GM18861 (cell line): ENCODE results near the gene SRCIN1.
A peak's percentile ranks its signal among the peaks of the same experiment; 100 is the strongest.

Source experiments
- ATAC-seq: cut with Tn5 transposase; IDR thresholded peaks from one replicate; pipeline ENCODE4 v1.9.1; 2021; ENCODE audit not compliant: unreplicated experiment

The SRCIN1 gene

GRCh38 chr17:38563362-38564253 lies 42.1 kb downstream of the SRCIN1 start:
- no peak for ATAC-seq

GRCh38 chr17:38562903-38563302 lies 42.8 kb downstream of the SRCIN1 start:
- no peak for ATAC-seq

- ATAC-seq, result no peak
These were observed 43.6 kb downstream of the SRCIN1 start for GRCh38 chr17:38562215-38562569.

GRCh38 chr17:38561416-38562214 lies 44.1 kb downstream of the SRCIN1 start:
- no peak for ATAC-seq

- no peak for ATAC-seq
These were observed 45.0 kb downstream of the SRCIN1 start for GRCh38 chr17:38560503-38561318.

GRCh38 chr17:38559880-38560230 lies 45.9 kb downstream of the SRCIN1 start:
- ATAC-seq, result no peak

GRCh38 chr17:38559051-38559879 lies 46.5 kb downstream of the SRCIN1 start:
- ATAC-seq, result peak; percentile 47

GRCh38 chr17:38558728-38559050 lies 47.1 kb downstream of the SRCIN1 start:
- no peak for ATAC-seq

GRCh38 chr17:38557836-38558727 lies 47.7 kb downstream of the SRCIN1 start:
- ATAC-seq, result peak; percentile 65

- no peak for ATAC-seq
These were observed 48.4 kb downstream of the SRCIN1 start for GRCh38 chr17:38557396-38557795.

GRCh38 chr17:38556239-38556638 lies 49.5 kb downstream of the SRCIN1 start:
- no peak for ATAC-seq

GRCh38 chr17:38554430-38555350 lies 51.1 kb downstream of the SRCIN1 start:
- no peak for ATAC-seq

- ATAC-seq, result no peak
These were observed 53.4 kb downstream of the SRCIN1 start for GRCh38 chr17:38552343-38552742.

GRCh38 chr17:38551121-38551520 lies 54.6 kb downstream of the SRCIN1 start:
- ATAC-seq, result no peak

GRCh38 chr17:38550661-38551060 lies 55.1 kb downstream of the SRCIN1 start:
- ATAC-seq, result no peak

- ATAC-seq, result no peak
These were observed 56.5 kb downstream of the SRCIN1 start for GRCh38 chr17:38549285-38549684.

GRCh38 chr17:38547444-38547843 lies 58.3 kb downstream of the SRCIN1 start:
- no peak for ATAC-seq

- no peak for ATAC-seq
These were observed 59.4 kb downstream of the SRCIN1 start for GRCh38 chr17:38546396-38546795.
